GM13976 (cell line): ENCODE results near the gene DSTN.

ENCODE experiments used
- DNase-seq: peaks from one replicate; pipeline ENCODE4 v3.0.0; 2012; ENCODE audit warnings: low spot score
- CTCF ChIP-seq: IDR thresholded peaks from 2 replicates; pipeline ENCODE4 v1.5.1; 2012; ENCODE audit warnings: borderline replicate concordance, mild to moderate bottlenecking; ENCODE audit not compliant: insufficient read depth; ENCODE audit errors: extremely low read depth, missing control alignments, control extremely low read depth
- in situ Hi-C: fragments of 300-500 bp; cut with MboI; formaldehyde crosslinking; loops from one replicate; pipeline ENCODE4 v1.12.0; 2022; ENCODE audit warnings: low sequenced_read_pairs, mixed read lengths, inconsistent platforms; ENCODE audit not compliant: unreplicated experiment

DSTN gene

GRCh38 chr20:17624551-17625245, 54.8 kb downstream of the DSTN start:
- no peak for TF ChIP-seq CTCF
- in situ Hi-C loops = no loop called here
- no peak for DNase-seq

- TF ChIP-seq CTCF = no peak
- no peak for DNase-seq
- in situ Hi-C loops = no loop called here
Measured at GRCh38 chr20:17625246-17626051, 55.6 kb downstream of the DSTN start.

- in situ Hi-C loops = no loop called here
- no peak for DNase-seq
Measured at GRCh38 chr20:17626217-17627007, 56.5 kb downstream of the DSTN start.

GRCh38 chr20:17627101-17627955, 57.5 kb downstream of the DSTN start:
- TF ChIP-seq CTCF = no peak
- no peak for DNase-seq
- in situ Hi-C loops = no loop called here

More at GRCh38 chr20:17626217-17627007, 56.5 kb downstream of the DSTN start:
- TF ChIP-seq CTCF = no peak

- in situ Hi-C loops = no loop called here
- TF ChIP-seq CTCF = no peak
- DNase-seq = no peak
Measured at GRCh38 chr20:17628101-17628841, 58.4 kb downstream of the DSTN start.
